DMS53 (cell line): ENCODE measurements around the gene EVL.
"Not testable (repeated sequence)": the region's sequence is repeated elsewhere in the genome, so short reads cannot be mapped to it uniquely, and the experiment has no call there.

Source experiments
- DNase-seq: peaks from one replicate; lab custom pipeline; 2025; lab: John Stamatoyannopoulos, UW

Gene EVL

DNA sequence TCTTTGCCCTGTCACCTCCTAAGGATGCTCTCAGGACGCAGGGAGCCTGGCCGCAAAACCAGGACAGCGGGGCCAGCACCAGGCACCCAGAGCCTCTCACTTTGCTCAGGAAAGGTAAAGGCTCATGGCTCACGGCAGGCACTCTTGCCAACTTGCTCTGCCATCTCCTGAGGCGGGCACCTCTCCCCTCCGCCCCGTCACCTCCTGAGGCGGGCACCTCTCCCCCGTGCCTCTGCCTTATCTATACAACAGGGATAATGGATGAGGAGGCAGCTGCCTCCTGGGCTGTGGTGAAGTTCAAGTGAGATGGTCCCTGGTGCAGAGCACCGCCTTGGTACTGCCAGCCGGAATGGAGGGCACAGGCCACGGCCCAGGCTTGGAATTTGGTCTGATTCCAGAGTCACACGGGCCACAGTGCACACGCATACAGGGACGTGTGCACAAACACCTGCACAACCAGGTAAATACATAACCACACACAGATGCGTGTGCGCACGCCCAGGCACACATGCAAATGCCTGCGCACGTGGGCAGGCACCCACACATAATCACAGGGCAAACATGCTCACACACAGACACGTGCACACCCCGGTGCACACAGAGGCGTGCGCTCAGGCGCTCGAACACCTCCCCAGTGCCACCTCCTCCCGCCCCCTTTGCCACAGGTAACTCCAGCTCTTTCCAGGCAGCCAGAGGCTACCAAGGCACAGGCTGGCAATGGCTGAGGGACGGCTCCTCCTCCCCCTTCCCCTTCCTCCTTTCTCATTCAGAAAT, 82.7 kb downstream of the EVL start:
- DNase-seq = no peak

- no peak for DNase-seq
Measured at GRCh38 chr14:100148837-100149731, 83.9 kb downstream of the EVL start.

DNA sequence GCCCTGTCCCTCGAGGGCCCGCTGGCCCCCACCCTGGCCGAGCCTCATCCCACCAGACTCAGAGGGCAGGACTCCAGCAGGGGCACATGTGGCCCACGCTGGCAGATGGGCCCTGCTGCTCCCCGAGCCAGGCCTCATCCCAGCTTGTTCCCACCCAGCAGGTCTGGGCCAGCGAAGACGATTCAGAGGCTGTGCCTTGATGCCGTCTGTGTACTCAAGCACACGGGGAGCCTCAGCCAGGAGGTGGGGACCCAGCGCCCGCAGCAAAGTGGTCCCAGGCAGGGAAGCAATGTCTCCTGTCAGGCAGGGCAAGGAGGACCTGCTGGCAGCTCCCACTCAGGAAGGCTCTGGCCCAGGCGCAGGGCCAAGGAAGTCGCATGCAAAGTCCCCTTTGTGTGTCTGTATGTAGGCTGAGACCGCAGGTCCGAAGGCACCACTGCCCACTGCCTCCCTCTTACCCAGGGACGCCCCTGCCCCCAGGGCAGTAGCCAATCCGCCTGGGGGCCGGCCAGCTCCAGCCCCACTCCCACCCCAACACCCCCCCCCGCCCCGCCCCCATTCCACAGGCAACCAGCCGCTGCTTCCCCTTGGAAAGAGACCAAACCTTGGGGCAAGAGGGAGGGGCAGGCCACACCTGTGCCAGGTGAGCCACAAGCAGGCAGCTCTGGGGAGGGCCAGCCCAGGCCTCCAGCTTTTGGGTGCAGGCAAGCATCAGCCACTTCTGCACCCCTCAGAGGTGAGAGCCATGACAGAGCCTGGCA, 84.8 kb downstream of the EVL start:
- no peak for DNase-seq

DNA sequence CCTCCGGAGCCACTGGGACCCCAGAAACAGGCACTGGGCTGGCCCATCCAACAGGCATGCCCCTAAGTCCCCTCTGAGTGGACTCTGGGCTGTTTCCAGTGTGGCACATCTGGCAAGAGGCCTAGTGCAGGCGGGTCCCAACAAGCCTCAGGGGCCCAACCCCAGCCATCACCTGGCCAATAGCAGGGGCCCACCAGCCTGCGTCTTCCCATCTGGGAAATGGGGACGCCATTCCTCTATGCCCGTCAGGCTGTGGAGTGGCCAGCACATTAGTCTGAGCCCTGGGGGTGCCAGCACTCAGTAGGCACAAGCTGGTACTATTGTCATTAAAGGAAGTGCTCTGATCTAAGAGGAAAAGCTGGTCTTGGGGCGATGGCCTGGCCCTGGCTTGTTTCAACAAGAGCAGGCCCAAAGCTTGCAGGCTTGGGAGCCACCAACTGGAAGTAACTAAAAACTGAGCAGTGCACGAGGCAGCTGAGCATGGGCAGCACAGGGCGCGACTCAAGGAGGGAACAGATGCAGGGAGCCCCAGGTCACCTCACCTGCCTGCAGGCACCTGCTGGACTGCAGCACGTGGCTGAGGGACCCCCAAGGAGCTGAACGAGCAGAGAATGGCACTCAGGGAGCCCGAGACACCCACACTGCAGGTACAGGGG, 85.8 kb downstream of the EVL start:
- DNase-seq = no peak

DNA sequence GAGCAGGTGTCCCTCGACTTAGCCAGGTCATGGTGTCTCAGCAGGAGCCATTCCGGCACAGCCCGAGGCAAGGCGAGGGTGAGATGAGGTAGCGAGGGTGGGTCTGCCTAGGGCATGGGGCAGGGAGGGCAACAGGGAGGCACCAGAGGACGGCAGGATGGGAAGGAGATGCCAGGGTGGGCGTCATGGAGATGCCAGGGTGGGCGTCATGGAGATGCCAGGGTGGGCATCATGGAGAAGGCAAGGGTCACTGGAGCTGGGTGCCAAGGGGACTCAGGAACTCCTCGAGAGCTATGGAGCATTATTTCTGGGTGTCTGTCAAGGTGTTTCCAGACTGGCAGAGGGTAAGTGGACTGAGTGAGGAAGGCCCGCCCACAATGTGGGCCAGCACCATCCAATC, 86.9 kb downstream of the EVL start:
- DNase-seq = no peak

DNA sequence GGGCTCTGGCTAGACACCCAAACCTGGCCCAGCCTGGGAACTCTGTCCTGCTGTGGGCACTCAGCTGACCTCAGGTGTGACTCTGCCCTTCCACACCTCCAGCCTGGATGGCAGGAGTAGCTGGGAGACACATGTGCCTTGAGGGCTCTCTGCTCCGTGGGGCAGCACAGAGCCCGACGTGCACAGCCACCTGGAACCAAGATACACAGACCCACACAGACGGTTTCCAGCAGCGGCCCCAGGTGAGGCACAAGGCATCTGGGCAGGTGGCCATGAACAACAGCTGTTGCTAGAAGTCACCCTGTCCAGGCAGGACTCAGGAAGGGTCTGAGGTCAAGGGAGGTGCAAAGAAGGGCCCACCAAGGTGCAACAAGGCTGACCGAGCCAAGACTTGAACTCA, 88.3 kb downstream of the EVL start:
- no peak for DNase-seq

DNA sequence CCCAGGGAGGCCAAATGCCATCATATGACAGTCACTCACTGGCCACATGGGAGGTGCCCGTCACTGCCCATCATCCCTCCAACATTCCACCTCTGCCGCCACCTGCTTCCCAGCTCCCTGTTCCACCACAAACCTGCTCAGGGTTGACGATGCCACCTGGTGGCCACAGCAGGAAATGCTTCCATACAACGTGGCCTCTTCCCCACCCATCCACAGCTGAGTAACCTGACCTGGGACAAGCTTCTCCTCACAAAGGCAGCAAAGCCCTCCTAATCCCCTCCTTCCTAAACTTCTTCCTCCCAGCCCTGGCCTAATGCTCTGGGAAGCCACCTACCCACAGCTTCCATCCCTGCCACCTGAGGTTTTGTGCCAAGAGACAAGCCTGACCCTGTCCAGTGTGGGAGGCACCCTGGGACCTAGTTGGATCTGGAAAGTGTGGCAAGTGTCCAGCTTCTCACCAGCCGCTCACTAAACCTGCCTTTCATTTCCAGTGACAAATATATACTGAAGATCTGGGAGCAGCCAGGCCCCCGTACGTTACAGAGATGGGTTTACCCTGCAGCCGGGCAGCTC, 89.9 kb downstream of the EVL start:
- DNase-seq = peak; percentile 70

DNA sequence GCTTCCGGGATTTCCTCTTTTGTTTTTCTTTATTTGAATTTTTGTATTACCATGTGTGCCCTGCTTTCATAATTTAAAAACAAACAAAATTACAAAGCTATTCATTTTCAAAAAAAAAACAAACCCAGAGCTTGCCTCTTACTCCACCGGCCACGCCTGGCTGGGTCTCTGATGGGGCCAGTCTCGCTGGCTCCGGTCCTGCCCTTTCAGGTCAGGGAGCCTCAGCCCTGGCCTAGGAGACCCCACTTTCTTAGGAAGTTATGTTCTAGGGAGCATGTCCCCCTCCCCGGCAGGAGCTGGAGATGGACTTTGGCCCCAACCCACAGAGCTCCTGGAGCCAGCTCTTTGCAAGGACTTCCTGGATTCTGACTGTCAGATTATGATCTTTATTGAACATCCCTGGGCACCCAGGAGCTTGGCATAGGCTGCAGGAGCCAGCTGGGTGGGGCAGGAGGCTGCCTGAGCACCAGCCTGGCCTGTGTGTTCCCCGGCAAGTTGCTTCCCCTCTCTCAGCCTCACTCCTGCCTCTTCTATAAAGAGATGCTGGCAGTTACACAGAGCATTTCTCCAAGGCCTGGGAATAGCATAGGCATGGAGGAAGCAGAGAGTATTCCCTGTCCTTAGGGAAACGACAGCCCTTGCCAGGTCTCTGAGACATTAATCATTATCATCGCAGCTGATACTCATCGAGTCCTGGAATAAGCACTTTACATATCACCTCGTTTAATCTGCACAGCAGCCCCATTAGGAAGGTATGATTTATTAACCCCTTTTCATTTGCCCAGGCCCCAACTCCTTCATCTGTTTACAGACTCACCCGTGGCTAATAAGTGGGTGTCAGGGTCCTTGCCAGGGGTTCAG, 90.8 kb downstream of the EVL start:
- peak; percentile 64 for DNase-seq

DNA sequence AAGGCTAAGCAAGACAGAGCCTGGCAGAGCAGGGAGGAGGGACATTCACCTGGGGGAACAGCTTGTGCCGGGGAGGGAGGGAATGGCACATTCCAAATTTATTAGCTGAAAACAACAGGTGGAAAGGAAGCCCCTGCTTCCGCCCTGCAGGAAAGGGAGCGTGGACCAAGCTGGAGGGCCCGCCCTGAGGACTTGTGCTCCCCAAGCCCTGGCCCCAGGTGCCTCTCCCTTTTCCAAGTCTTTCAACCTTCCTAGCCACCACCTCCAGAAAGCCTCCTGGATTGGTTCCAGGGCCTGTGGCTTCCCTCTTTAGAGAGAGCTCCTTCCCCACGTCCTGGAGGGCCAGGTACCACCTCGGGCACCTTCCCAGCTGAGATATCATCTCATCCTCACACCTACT, 91.6 kb downstream of the EVL start:
- DNase-seq = no peak

- not testable (repeated sequence) for DNase-seq
Measured at GRCh38 chr14:100157548-100158232, 92.5 kb downstream of the EVL start.

GRCh38 chr14:100158566-100159093, 93.4 kb downstream of the EVL start:
- peak; percentile 42 for DNase-seq

GRCh38 chr14:100159094-100159864, 94.1 kb downstream of the EVL start, which contains the start of gene DEGS2:
Gene DEGS2, minus strand, starts transcription at chr14:100159645. Its CDS starts 58 bp downstream, at chr14:100159587.
- DNase-seq = peak; percentile 87

DNA sequence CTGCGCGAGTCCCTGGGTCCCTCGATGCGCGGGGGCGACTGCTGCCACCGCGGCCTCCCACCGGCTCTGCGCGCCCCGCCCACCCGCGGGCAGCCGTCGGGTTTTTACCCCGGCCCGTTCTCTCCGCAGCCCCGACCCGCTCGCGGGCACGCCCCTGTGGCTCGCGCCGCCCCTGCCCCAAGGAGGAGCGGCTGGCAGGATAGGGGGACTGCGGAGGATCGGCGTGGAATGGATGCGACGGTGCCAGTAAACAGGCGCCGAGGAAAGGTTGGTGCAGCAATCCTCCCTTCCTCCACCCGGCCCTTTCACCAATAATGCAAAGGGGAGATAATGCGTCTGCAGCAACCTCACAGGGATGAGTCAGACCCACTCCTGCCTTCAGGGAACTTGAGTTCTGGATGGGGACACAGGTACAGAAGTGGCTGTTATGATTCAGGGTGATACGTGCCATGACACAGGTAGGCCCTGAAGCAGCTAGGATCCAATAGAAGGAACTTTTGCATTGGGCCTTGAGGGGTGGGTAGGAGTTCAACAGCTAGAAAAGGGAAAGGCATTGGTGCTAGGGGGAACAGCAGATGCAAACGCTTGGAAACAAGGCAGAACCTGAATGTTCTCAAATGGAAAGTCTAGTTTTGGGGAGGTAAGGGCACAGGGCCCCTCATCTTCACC, 94.8 kb downstream of the EVL start:
- DNase-seq = peak; percentile 68

DNA sequence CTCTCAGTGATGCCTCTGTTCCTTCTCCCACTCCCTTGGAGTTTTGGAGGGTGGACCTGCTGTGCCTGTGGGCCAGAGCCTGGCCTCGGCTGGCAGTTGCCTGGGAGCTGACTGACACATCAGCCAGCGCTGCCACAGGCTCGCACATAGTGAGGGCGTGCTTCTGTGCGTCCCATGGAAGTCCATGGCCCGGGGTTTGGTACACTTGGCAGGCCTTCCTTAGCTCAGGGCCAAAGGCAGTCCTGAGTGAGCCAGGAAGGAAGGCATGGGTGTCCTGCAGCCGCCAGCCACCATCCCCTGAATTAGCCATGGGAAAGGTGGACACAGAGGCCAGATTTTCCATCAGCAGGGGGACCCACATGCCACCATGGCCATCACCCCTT, 95.3 kb downstream of the EVL start:
- DNase-seq = no peak

DNA sequence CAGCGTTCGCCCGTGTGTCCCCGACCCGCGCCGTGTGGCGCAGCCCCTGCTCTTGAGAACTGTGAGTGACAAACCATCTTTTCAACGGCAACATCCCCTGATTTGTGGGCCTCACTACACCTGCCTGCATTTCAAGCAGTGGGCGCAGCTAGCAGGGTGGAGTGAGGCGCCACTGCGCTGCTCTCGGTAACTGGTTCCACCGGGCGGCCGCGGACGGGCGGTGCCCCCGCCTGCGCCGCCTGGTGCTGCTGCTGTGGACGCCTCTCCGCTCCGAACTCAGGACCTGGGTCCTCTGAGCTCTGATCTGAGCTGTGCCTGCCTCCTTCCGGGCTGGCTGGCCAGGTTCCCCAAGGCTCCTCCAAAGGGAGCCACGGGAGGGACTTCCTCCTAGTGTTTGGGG, 100.2 kb downstream of the EVL start:
- peak; percentile 45 for DNase-seq

GRCh38 chr14:100165831-100166440, 100.7 kb downstream of the EVL start:
- DNase-seq = no peak

- no peak for DNase-seq
Measured at GRCh38 chr14:100168506-100168905, 103.3 kb downstream of the EVL start.

GRCh38 chr14:100170880-100171279, 105.7 kb downstream of the EVL start:
- no peak for DNase-seq
